ENCODE measurements around the gene LRRC8D.

- TF ChIP-seq, protein P1, sequence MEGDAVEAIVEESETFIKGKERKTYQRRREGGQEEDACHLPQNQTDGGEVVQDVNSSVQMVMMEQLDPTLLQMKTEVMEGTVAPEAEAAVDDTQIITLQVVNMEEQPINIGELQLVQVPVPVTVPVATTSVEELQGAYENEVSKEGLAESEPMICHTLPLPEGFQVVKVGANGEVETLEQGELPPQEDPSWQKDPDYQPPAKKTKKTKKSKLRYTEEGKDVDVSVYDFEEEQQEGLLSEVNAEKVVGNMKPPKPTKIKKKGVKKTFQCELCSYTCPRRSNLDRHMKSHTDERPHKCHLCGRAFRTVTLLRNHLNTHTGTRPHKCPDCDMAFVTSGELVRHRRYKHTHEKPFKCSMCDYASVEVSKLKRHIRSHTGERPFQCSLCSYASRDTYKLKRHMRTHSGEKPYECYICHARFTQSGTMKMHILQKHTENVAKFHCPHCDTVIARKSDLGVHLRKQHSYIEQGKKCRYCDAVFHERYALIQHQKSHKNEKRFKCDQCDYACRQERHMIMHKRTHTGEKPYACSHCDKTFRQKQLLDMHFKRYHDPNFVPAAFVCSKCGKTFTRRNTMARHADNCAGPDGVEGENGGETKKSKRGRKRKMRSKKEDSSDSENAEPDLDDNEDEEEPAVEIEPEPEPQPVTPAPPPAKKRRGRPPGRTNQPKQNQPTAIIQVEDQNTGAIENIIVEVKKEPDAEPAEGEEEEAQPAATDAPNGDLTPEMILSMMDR (conservative IDR thresholded peaks at IDR 0.05), result no peak
- TF ChIP-seq ZFX (IDR thresholded peaks at IDR 0.05), result no peak
Measured at GRCh38 chr1:89827902-89828301, 7.1 kb downstream of the LRRC8D start.
